GM18868 (cell line): ENCODE data around the gene PHB1.
"Not testable (repeated sequence)": the region's sequence is repeated elsewhere in the genome, so short reads cannot be mapped to it uniquely, and the experiment has no call there.

ENCODE experiments used
- ATAC-seq: cut with Tn5 transposase; IDR thresholded peaks from one replicate; pipeline ENCODE4 v1.9.1; 2021; ENCODE audit warnings: mild to moderate bottlenecking, moderate library complexity; ENCODE audit not compliant: unreplicated experiment

PHB1 gene

DNA sequence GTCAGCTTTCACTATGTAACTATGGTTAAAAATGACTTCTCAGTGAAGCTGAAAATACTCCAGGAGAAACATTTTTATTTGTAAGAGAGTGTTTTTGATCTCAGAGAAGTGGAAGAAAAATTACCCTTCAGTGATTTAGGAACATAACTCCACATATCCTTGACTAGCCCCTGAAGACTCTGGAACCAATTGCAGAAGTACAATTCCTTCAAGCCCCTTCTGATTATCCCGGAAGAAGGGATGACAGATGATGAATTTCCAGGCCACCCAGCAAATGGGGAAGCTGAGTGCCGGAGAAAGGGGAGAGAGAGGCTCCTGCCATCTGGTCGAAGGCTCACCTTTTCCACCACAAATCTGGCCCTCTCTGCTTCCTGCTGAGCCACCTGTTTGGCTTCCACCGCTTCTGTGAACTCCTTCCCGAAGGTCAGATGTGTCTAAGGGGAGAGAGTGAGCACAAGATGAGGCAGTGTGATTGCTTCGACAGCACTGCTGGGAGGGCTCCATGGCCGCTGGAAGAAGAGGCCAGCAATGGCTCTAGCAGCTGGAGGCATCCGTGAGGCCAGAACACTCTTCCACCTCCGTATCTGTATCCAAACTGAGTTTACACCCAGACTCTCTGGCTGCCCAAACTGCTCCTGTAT, 8.1 kb downstream of the PHB1 start:
- ATAC-seq, result no peak

DNA sequence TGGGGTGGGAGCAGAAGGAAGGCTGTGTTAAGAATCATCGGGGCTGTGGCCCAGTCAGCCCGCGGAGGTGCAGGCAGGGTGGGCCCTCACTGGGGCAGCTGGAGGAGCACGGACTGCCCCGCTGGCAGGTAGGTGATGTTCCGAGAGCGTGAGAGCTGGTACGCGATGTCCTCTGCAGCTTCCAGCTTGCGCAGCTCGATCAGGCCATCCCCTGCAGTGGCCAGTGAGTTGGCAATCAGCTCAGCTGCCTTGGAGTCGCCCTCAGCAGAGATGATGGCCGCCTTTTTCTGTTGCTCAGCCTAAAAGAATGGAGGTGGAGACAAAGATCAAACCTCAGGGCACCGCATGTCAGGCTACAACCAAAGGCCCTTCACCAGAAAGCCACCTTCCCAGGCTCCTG, 9.8 kb downstream of the PHB1 start:
- ATAC-seq, result no peak

DNA sequence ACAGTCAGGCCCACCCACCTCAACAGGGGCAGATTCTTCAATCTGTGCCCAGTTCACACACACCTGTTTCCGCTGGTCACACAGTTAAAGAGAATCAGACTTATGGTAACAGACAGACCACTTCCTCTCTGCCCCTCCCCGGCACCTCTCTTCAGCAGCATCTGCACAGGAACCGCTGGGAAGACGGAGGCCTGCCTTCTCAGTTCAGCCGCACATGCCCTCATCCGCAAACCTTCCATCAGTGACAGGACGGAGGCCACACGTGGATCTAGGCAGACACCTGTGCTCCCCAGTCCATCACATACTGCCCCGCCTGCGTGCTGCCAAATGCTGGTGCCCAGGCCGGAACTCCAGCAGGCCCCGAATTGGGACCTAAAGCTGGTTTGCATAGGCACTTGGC, 10.3 kb downstream of the PHB1 start:
- ATAC-seq, result no peak

GRCh38 chr17:49403514-49404289, 11.0 kb downstream of the PHB1 start:
- no peak for ATAC-seq

GRCh38 chr17:49402706-49403105, 12.0 kb downstream of the PHB1 start:
- ATAC-seq, result no peak

- no peak for ATAC-seq
These were observed 12.6 kb downstream of the PHB1 start for GRCh38 chr17:49401971-49402611.

DNA sequence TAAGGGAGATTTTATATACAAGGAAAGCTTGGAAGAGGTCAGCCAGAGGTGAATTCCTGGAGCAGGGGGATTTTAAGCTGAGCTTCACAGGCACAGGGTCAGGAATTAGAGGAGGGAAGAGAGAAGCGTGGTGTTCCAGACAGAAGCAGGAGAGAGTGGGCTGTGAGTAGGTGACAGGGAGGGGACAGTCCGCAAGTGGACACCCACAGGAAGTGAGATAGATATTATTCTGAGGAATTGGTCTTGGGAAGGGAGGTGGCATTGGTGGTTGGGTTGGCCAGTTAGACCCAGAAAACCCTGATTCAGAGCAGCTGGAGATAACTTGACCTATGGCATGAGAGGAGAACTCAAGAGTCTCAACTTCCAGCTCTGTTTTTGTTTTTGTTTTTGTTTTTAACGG, 14.7 kb downstream of the PHB1 start:
- no peak for ATAC-seq

DNA sequence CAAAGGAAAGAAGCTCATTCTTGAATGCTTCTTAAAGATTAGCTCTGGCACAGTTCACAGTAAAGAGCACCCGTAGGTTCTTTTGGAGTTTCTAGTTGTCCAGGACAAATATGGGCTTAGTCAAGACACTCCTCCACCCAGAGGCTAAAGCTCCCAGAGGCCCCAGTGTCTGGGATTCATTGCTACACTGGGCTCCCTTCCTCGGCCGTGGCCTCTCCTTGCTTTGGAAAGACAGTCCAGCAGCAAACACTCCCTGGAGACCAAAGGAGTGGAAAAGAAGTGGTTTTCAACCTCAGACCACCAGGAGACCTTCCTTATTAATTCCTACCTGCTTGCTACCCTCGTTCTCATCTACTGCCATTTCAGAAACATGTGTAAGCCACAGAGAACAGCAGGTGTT, 17.1 kb downstream of the PHB1 start:
- no peak for ATAC-seq

DNA sequence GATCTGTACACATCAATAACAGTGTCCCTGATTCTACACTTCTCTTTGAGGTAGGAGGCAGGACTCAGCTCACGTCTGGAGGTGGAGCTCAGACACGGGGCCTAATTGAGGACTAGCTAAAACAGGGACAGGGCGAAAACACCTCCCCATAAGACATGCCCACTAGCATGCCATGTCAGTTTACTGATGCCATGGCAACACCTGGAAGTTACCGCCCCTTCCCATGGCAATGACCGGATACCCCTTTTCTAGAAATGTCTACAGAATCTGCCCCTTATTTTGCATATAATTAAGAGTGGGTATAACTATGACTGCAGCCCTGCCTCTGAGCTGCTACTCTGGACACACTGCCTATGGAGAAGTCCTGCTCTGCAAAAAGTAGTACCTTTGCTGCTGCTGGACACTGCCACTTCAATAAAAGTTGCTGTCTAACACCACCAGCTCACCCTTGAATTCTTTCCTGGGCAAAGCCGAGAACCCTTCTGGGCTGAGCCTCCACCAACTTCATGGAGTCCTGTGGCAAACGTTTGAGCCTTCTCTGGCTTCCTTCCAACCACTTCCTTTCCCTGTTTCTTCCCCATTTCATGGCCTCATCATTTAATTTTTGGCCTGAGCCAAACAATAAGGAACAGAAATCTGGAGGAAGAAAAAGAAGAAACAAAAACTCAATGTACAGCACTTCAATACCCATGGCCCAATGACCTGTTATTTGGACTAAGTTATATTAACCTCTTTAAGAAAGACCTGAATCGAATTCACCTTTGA, 21.0 kb downstream of the PHB1 start:
- no peak for ATAC-seq

GRCh38 chr17:49390548-49391324, 23.9 kb downstream of the PHB1 start:
- no peak for ATAC-seq

DNA sequence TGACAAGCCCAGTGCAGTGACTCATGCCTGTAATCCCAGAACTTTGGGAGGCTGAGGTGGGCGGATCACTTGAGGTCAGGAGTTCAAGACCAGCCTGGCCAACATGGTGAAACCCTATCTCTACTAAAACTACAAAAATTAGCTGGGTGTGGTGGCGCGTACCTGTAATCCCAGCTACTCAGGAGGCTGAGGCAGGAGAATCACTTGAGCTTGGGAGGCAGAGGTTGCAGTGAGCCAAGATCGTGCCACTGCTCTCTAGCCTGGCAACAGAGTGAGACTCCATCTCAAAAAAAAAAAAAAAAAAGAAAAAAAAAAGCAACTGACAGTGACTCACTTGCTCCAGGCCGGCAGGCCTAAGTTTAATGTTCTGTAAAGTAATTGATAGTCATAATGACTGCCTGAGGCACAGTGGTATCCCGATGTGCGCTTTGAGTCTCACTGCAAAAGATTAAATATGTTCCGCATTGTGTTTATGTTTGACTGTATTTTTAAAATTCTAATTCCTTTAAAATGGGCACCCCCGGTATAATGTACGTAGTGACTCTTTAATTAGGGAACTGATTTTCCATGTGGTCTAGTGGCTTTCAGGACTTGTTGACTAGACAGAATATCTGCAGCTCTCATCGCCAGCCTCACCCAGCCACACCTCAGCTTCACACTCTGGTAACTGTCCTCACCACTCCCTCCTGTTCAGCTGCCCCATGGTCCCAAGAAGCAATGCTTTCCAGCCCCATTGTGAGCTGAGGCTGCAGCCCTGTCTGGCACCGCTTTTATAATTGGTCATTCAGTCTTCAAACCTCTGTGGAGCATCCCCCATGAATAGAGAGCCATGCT, 25.0 kb downstream of the PHB1 start:
- ATAC-seq, result not testable (repeated sequence)

- ATAC-seq, result no peak
These were observed 25.8 kb downstream of the PHB1 start for GRCh38 chr17:49388692-49389513.

DNA sequence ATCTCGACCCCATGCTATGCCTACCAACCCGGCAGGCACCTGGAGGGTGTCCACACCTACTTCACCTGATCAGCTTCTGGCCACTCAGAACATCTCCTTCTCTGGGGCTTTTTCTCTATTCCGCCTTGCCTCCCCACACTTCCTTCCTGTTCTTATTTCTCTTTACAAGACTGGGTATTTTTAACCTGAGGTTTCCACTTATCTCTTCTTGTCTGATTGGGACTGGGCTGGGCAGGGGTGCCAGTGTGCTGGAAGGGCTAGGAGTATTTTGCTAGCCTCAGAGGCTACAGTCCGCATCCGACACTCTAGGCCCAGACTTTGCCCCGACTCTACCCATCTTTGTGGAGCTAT, 26.4 kb downstream of the PHB1 start:
- ATAC-seq, result peak; percentile 59

- peak; percentile 33 for ATAC-seq
These were observed 27.0 kb downstream of the PHB1 start for GRCh38 chr17:49387498-49388289.

DNA sequence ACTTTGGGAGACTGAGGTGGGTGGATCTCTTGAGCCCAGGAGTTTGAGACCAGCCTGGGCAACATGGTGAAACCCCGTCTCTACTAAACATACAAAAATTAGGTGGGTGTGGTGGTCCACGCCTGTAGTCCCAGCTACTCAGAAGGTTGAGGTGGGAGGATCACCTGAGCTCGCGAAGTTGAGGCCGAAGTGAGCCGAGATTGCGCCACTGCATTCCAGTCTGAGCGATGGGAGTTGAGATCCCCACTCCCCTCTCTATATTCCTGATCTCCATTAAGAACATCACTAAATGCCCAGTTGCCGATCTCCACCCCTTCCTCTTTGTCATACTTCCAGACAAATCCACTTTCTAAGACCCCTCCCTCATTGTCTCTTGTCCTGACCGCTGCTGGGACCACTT, 28.3 kb downstream of the PHB1 start:
- no peak for ATAC-seq

DNA sequence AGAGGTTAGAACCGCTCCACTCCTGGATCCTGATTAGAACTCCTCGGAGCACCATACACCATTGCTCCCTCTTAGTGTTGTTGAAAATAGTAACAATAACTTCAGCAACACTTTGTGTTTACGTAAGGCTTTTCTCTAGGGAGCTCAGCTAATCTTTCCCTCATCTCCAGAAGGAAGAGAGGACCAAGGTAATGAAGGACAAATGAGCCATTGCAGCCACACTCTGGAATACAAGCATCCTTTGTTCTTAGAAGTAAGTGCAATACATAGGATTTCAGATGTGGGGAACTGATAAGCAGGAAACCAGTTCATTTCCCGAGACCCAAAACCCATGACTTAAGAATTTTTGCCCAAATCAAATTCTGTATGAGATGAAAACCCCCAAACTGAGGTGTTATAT, 29.7 kb downstream of the PHB1 start:
- no peak for ATAC-seq

GRCh38 chr17:49383060-49383459, 31.6 kb downstream of the PHB1 start:
- no peak for ATAC-seq

GRCh38 chr17:49382556-49382955, 32.1 kb downstream of the PHB1 start:
- no peak for ATAC-seq
